NB4 (cell line): ENCODE results near the gene IL21.
A peak's percentile ranks its signal among the peaks of the same experiment; 100 is the strongest.

Experiments
- DNase-seq: peaks from one replicate; pipeline ENCODE4 v3.0.0; 2010; ENCODE audit warnings: low read depth
- H3K4me3 ChIP-seq: one replicate; pipeline ENCODE4 v1.5.1; 2011; ENCODE audit warnings: mild to moderate bottlenecking, low read depth, low read length, moderate library complexity
- MAX ChIP-seq: IDR thresholded peaks from 2 replicates; pipeline ENCODE4 v1.6.1; 2011; ENCODE audit warnings: low read depth, low read length
- MYC ChIP-seq: IDR thresholded peaks from 2 replicates; pipeline ENCODE4 v1.6.1; 2011; ENCODE audit warnings: low read depth, low read length
- POLR2A ChIP-seq: IDR thresholded peaks from 2 replicates; pipeline ENCODE4 v1.6.1; 2011; ENCODE audit warnings: mild to moderate bottlenecking; ENCODE audit not compliant: insufficient read length; ENCODE audit errors: extremely low read depth
- TF ChIP-seq, protein P1 (sequence below): IDR thresholded peaks from one replicate; pipeline ENCODE4 v1.5.1; 2012; ENCODE audit warnings: low read depth, low read length

Gene IL21

DNA sequence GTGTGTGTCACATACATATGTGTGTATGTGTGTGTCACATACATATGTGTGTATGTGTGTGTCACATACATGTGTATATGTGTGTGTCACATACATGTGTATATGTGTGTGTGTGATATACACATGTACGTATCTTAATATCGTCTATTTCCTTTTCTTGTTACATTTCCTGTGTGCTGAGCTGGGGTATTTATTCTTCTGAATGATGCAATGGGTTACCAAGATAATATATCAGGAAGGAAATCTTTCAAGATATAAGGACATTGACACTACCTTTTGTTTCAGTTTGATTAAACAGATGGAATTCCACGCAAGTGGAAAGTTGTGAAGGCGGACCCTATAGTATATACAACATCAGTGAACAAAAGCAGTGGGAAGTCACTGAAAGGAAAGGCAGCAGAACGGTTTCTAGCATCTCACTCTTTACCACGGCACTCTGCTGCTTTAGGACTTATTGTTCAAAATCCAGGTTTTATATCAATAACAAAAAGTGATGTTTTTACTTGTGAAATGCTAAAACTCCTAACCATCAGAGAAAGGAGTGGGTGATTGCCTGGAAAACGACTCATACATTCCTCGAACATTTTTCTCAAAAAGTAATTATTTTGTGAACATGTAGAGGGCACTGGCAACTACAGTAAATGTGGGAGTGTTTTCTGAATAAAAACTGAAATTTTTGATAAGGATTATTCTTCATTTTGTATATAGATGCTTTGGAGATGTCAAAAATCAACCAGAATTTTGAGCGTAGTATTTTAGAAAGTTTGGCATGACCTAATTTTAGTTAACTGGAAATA is 43.1 kb upstream of the IL21 start:
- H3K4me3 ChIP-seq, result no peak overlapping the region
- TF ChIP-seq MYC, result no peak
- no peak for TF ChIP-seq MAX
- TF ChIP-seq, protein P1, sequence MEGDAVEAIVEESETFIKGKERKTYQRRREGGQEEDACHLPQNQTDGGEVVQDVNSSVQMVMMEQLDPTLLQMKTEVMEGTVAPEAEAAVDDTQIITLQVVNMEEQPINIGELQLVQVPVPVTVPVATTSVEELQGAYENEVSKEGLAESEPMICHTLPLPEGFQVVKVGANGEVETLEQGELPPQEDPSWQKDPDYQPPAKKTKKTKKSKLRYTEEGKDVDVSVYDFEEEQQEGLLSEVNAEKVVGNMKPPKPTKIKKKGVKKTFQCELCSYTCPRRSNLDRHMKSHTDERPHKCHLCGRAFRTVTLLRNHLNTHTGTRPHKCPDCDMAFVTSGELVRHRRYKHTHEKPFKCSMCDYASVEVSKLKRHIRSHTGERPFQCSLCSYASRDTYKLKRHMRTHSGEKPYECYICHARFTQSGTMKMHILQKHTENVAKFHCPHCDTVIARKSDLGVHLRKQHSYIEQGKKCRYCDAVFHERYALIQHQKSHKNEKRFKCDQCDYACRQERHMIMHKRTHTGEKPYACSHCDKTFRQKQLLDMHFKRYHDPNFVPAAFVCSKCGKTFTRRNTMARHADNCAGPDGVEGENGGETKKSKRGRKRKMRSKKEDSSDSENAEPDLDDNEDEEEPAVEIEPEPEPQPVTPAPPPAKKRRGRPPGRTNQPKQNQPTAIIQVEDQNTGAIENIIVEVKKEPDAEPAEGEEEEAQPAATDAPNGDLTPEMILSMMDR, result no peak
- TF ChIP-seq POLR2A, result no peak
- no peak for DNase-seq

DNA sequence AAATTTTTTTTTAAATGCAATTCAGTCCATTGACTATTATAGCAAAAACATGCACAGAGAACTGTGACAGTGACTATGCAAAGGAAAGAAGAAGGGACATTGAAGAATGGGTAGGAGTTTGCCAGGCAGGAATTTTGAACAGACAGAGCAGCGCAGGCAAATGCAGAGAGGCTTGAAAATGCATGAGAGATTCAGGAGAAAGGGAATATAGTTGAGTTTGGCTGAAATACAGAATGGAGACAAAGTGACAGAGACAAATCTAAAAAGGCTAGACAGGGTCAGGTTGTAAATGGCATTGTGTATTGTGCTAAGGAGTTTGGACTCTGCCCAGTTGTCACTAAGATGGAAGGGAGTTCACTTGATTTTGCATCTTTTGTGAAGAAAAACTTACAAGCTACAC is 42.4 kb upstream of the IL21 start:
- TF ChIP-seq, protein P1, result no peak
- TF ChIP-seq POLR2A (no peak), MAX (no peak), MYC (no peak)
- no peak overlapping the region for H3K4me3 ChIP-seq
- no peak for DNase-seq

- TF ChIP-seq MYC, result no peak
- no peak for TF ChIP-seq MAX
- no peak for TF ChIP-seq POLR2A
- TF ChIP-seq, protein P1, result no peak
- H3K4me3 ChIP-seq, result no peak overlapping the region
- DNase-seq, result no peak
These were observed 41.8 kb upstream of the IL21 start for GRCh38 chr4:122662701-122663100.

- TF ChIP-seq POLR2A (no peak), MYC (no peak), MAX (no peak)
- TF ChIP-seq, protein P1, result no peak
- DNase-seq, result peak; percentile 4
These were observed 40.6 kb upstream of the IL21 start for GRCh38 chr4:122661176-122662160.

GRCh38 chr4:122658818-122659295 is 38.0 kb upstream of the IL21 start:
- TF ChIP-seq MYC (no peak), POLR2A (no peak), MAX (no peak)
- TF ChIP-seq, protein P1, result no peak
- DNase-seq, result no peak
- H3K4me3 ChIP-seq, result no peak overlapping the region

More at GRCh38 chr4:122661176-122662160, 40.6 kb upstream of the IL21 start:
- H3K4me3 ChIP-seq, result no peak overlapping the region
